HepG2 (cell line): Measurements from ENCODE around the gene CLDN19. TPM values are rescaled to one million over a fixed set of nuclear protein-coding genes. Genes with fewer than 3 reads are reported as not detected.

Source experiments
- ARID4A ChIP-seq: sonication (generic); formaldehyde crosslinking; IDR thresholded peaks from 2 replicates; pipeline ENCODE4 v1.5.0; 2020; ENCODE audit warnings: mild to moderate bottlenecking, missing genetic modification reagents, borderline replicate concordance
- CENPBD1 ChIP-seq: sonication (generic); formaldehyde crosslinking; IDR thresholded peaks from 2 replicates; pipeline ENCODE4 v1.8.0; 2022; ENCODE audit warnings: missing genetic modification reagents, low read depth, mild to moderate bottlenecking, borderline replicate concordance
- EEA1 ChIP-seq: sonication (generic); formaldehyde crosslinking; IDR thresholded peaks from 2 replicates; pipeline ENCODE4 v1.5.1; 2020; ENCODE audit warnings: mild to moderate bottlenecking, missing genetic modification reagents, borderline replicate concordance
- MAFK ChIP-seq, 2 experiments: IDR thresholded peaks in 1 of 2; conservative IDR thresholded peaks in 1 of 2; 2 replicates each; pipeline ENCODE4 v1.6.1; 2011; ENCODE audit warnings: improper control_type of control experiment in 2 of 2, low read length in 2 of 2
- NFE2 ChIP-seq: sonication (generic); formaldehyde crosslinking; IDR thresholded peaks from 2 replicates; pipeline ENCODE4 v1.4.0; 2020; ENCODE audit warnings: missing genetic modification reagents
- NR1H2 ChIP-seq: sonication (generic); formaldehyde crosslinking; IDR thresholded peaks from 2 replicates; pipeline ENCODE4 v1.8.1; 2022; ENCODE audit warnings: low read depth, missing genetic modification reagents, borderline replicate concordance
- REST ChIP-seq, 2 experiments: IDR thresholded peaks; 2 replicates each; pipeline ENCODE4 v1.6.1; 2011 to 2012; ENCODE audit warnings: low read length in 2 of 2, borderline replicate concordance in 1 of 2, low read depth in 1 of 2, mild to moderate bottlenecking in 1 of 2, moderate library complexity in 1 of 2
- TBX2 ChIP-seq: sonication (generic); formaldehyde crosslinking; IDR thresholded peaks from 2 replicates; pipeline ENCODE4 v1.5.0; 2020; ENCODE audit warnings: missing genetic modification reagents, mild to moderate bottlenecking, borderline replicate concordance
- U2AF1 ChIP-seq: fragments of 200-400 bp; formaldehyde crosslinking; optimal IDR thresholded peaks from 2 replicates; pipeline ENCODE3; 2017; ENCODE audit warnings: mild to moderate bottlenecking, low read depth, low read length
- YEATS4 ChIP-seq: sonication (generic); formaldehyde crosslinking; IDR thresholded peaks from 2 replicates; pipeline ENCODE4 v1.4.0; 2020; ENCODE audit warnings: missing genetic modification reagents, borderline replicate concordance
- ZBTB4 ChIP-seq: sonication (generic); formaldehyde crosslinking; IDR thresholded peaks from 2 replicates; pipeline ENCODE4 v1.4.0; 2020; ENCODE audit warnings: missing genetic modification reagents, mild to moderate bottlenecking, borderline replicate concordance
- ZFP36L2 ChIP-seq: sonication (generic); formaldehyde crosslinking; IDR thresholded peaks from 2 replicates; pipeline ENCODE4 v1.4.0; 2020; ENCODE audit warnings: missing genetic modification reagents
- ZFP91 ChIP-seq: sonication (generic); formaldehyde crosslinking; IDR thresholded peaks from 2 replicates; pipeline ENCODE4 v1.9.0; 2022; ENCODE audit warnings: missing genetic modification reagents, mild to moderate bottlenecking, borderline replicate concordance
- ZNF768 ChIP-seq: sonication (generic); formaldehyde crosslinking; IDR thresholded peaks from 2 replicates; pipeline ENCODE4 v1.4.0; 2020; ENCODE audit warnings: missing genetic modification reagents
- polyA plus RNA-seq, 8 experiments: library from polyadenylated mRNA; depleted of rRNA in 3 of 8; stranded (reverse) in 7 of 8; unstranded in 1 of 8; fragments of >200 nt; fragmentation: Illumina TruSeq in 4 of 8; extraction: Trizol in 4 of 8; gene quantifications; 2 replicates each; pipeline versions ENCODE4 v1.2.1 to v1.2.3, GENCODE V29; 2011 to 2016; ENCODE audit warnings: low read depth in 4 of 8, missing spikeins in 1 of 8, mixed read lengths in 1 of 8; ENCODE audit not compliant: insufficient read depth in 1 of 8
- total RNA-seq, 5 experiments: library from RNA; depleted of rRNA; stranded (reverse); fragments of >200 nt; fragmentation: Illumina TruSeq; extraction: Trizol; gene quantifications; 2 replicates each; pipeline ENCODE4 v1.2.3, GENCODE V29; 2016; ENCODE audit warnings: low read depth in 1 of 5

The CLDN19 gene
- total and polyA plus RNA-seq, 2 of the 13 experiments (the other 11 are each of a cell fraction or from before 2014, with no cell fraction given): 5.0 to 7.6 TPM

- TF ChIP-seq REST (IDR thresholded peaks at IDR 0.05; ENCODE audit: borderline replicate concordance in 1 of 2, low read depth in 1 of 2, low read length in 2 of 2) (no peak), ZNF768 (CRISPR knock-in tag) (0 out of 2 replicates have a peak, but pooled peaks have one; percentile 17), TBX2 (0 out of 2 replicates have a peak, but pooled peaks have one; percentile 22), ZBTB4 (CRISPR knock-in tag) (peak; percentile 49; the same call in 1 of the 2 replicates), EEA1 (no peak), YEATS4 (no peak), NFE2 (CRISPR knock-in tag) (no peak), ZFP36L2 (CRISPR knock-in tag) (no peak), NR1H2 (CRISPR knock-in tag) (no peak), ZFP91 (CRISPR knock-in tag) (peak; percentile 51), MAFK (conservative IDR thresholded peaks at IDR 0.05 in 1 of 2, IDR thresholded peaks at IDR 0.05 in 1 of 2; ENCODE audit: low read length in 2 of 2) (no peak), ARID4A (CRISPR knock-in tag) (no peak), U2AF1 (no peak), CENPBD1 (CRISPR knock-in tag) (no peak)
Measured at GRCh38 chr1:42747125-42747524, 7.1 kb upstream of the CLDN19 start (continued).
